Neural progenitor cell (in vitro differentiated cells): Measurements from ENCODE around the gene PAFAH1B1. TPM values are rescaled to one million over a fixed set of nuclear protein-coding genes. Genes with fewer than 3 reads are reported as not detected.
A peak's percentile ranks its signal among the peaks of the same experiment; 100 is the strongest.

Experiments
- DNase-seq: peaks from one replicate; pipeline ENCODE4 v3.0.0-alpha.2; 2016; ENCODE audit warnings: low spot score
- H2AFZ ChIP-seq: fragments of 200-600 bp; sonication (generic); replicated peaks from 2 replicates; pipeline ENCODE4 v1.6.1; 2016; ENCODE audit warnings: antibody characterized with exemption
- H3F3A ChIP-seq: fragments of 200-600 bp; sonication (generic); 2 replicates; pipeline ENCODE4 v1.6.1; 2016; ENCODE audit warnings: antibody characterized with exemption, low read depth
- H3K27ac ChIP-seq: fragments of 200-600 bp; sonication (generic); 2 replicates; pipeline ENCODE4 v1.5.1; 2016; ENCODE audit warnings: mild to moderate bottlenecking
- H3K27me3 ChIP-seq: fragments of 200-600 bp; sonication (generic); 2 replicates; pipeline ENCODE4 v1.6.1; 2016; ENCODE audit warnings: mild to moderate bottlenecking, moderate library complexity
- H3K36me3 ChIP-seq: fragments of 200-600 bp; sonication (generic); 2 replicates; pipeline ENCODE4 v1.5.1; 2016
- H3K4me1 ChIP-seq: fragments of 200-600 bp; sonication (generic); 2 replicates; pipeline ENCODE4 v1.6.1; 2016; ENCODE audit warnings: mixed run types
- H3K4me2 ChIP-seq: fragments of 200-600 bp; sonication (generic); 2 replicates; pipeline ENCODE4 v1.6.1; 2016
- H3K4me3 ChIP-seq: fragments of 200-600 bp; sonication (generic); 2 replicates; pipeline ENCODE4 v1.5.1; 2016
- H3K79me2 ChIP-seq: fragments of 200-600 bp; sonication (generic); 2 replicates; pipeline ENCODE4 v1.6.1; 2016; ENCODE audit warnings: low read depth
- H3K9ac ChIP-seq: fragments of 200-600 bp; sonication (generic); 2 replicates; pipeline ENCODE4 v1.6.1; 2016
- H3K9me3 ChIP-seq: fragments of 200-600 bp; sonication (generic); 2 replicates; pipeline ENCODE4 v1.5.1; 2016; ENCODE audit warnings: low read depth
- H4K20me1 ChIP-seq: fragments of 200-600 bp; sonication (generic); 2 replicates; pipeline ENCODE4 v1.6.1; 2016; ENCODE audit warnings: low read depth
- H3K27ac Mint-ChIP-seq: 3 replicates; pipeline ENCODE4 v1.8.0; 2021; ENCODE audit warnings: mixed read lengths
- H3K27me3 Mint-ChIP-seq: 2 replicates; pipeline ENCODE4 v1.8.0; 2022; ENCODE audit warnings: low read depth, mild to moderate bottlenecking, inconsistent platforms, moderate library complexity, mixed read lengths; ENCODE audit not compliant: insufficient read depth
- H3K36me3 Mint-ChIP-seq: 3 replicates; pipeline ENCODE4 v1.8.0; 2021; ENCODE audit warnings: mixed read lengths
- H3K4me1 Mint-ChIP-seq: 3 replicates; pipeline ENCODE4 v1.8.0; 2021; ENCODE audit warnings: mixed read lengths
- H3K4me3 Mint-ChIP-seq: 3 replicates; pipeline ENCODE4 v1.8.0; 2021; ENCODE audit warnings: mild to moderate bottlenecking, moderate library complexity, mixed read lengths
- H3K9me3 Mint-ChIP-seq: 3 replicates; pipeline ENCODE4 v1.8.0; 2020; ENCODE audit warnings: mixed read lengths
- CTCF ChIP-seq: fragments of 200-600 bp; sonication (generic); IDR thresholded peaks from 2 replicates; pipeline ENCODE4 v1.5.1; 2017; ENCODE audit warnings: antibody characterized with exemption, mild to moderate bottlenecking
- EZH2 ChIP-seq: fragments of 200-600 bp; sonication (generic); IDR thresholded peaks from 2 replicates; pipeline ENCODE4 v1.6.1; 2017; ENCODE audit warnings: antibody characterized with exemption, mild to moderate bottlenecking, moderate library complexity
- EZH2phosphoT487 ChIP-seq: fragments of 200-600 bp; sonication (generic); IDR thresholded peaks from 2 replicates; pipeline ENCODE4 v1.6.1; 2017; ENCODE audit warnings: antibody characterized with exemption
- total RNA-seq: library from RNA; depleted of rRNA; stranded (reverse); fragments of >200 nt; gene quantifications from 2 replicates; pipeline ENCODE4 v1.2.3, GENCODE V29; 2015; ENCODE audit warnings: low replicate concordance

The PAFAH1B1 gene
- total RNA-seq, 1 donor from 2014 or later = 209 TPM

GRCh38 chr17:2722611-2723010, 129.2 kb downstream of the PAFAH1B1 start:
- H3K4me3 ChIP-seq = no peak overlapping the region
- peaks cover 28% of the 10 kb centered on the region for H3K27me3 Mint-ChIP-seq
- H3K27ac ChIP-seq = no peak overlapping the region
- no peaks in the 10 kb centered on the region for H3K9me3 ChIP-seq
- no peaks in the 10 kb centered on the region for H3K36me3 ChIP-seq
- no peak overlapping the region for H3K4me3 Mint-ChIP-seq
- H3F3A ChIP-seq = peaks cover 35% of the 10 kb centered on the region
- H3K9ac ChIP-seq = no peak overlapping the region
- no peak for DNase-seq
- no peaks in the 10 kb centered on the region for H3K79me2 ChIP-seq
- peaks cover 29% of the 10 kb centered on the region for H3K27me3 ChIP-seq
- H3K4me1 Mint-ChIP-seq = no peaks in the 10 kb centered on the region
- H3K4me1 ChIP-seq = peaks cover 7% of the 10 kb centered on the region
- TF ChIP-seq EZH2 (no peak), CTCF (no peak), EZH2phosphoT487 (no peak)
- peaks cover 5% of the 10 kb centered on the region for H4K20me1 ChIP-seq
- no peaks in the 10 kb centered on the region for H3K9me3 Mint-ChIP-seq
- H3K4me2 ChIP-seq = no peak overlapping the region
- H2AFZ ChIP-seq = no peak overlapping the region
- no peaks in the 10 kb centered on the region for H3K36me3 Mint-ChIP-seq
- H3K27ac Mint-ChIP-seq = no peak overlapping the region

- Histone ChIP-seq H4K20me1 (peaks cover 5% of the 10 kb centered on the region), H3K9ac (no peak overlapping the region), H3K27me3 (peaks cover 29% of the 10 kb centered on the region), H3K9me3 (no peaks in the 10 kb centered on the region), H3F3A (peaks cover 35% of the 10 kb centered on the region), H2AFZ (no peak overlapping the region), H3K27ac (no peak overlapping the region), H3K36me3 (no peaks in the 10 kb centered on the region), H3K4me1 (peaks cover 7% of the 10 kb centered on the region), H3K4me3 (peak overlapping the region; percentile 37), H3K4me2 (peak overlapping the region; percentile 74), H3K79me2 (no peaks in the 10 kb centered on the region)
- H3K4me1 Mint-ChIP-seq = no peaks in the 10 kb centered on the region
- no peak overlapping the region for H3K27ac Mint-ChIP-seq
- peaks cover 29% of the 10 kb centered on the region for H3K27me3 Mint-ChIP-seq
- DNase-seq = peak; percentile 61
- TF ChIP-seq EZH2phosphoT487 = no peak
- TF ChIP-seq CTCF = no peak
- no peak for TF ChIP-seq EZH2
- no peaks in the 10 kb centered on the region for H3K36me3 Mint-ChIP-seq
- peak overlapping the region; percentile 46 for H3K4me3 Mint-ChIP-seq
- H3K9me3 Mint-ChIP-seq = no peaks in the 10 kb centered on the region
Measured at GRCh38 chr17:2723505-2723996, 130.1 kb downstream of the PAFAH1B1 start.

GRCh38 chr17:2723997-2724783, 130.7 kb downstream of the PAFAH1B1 start:
- no peaks in the 10 kb centered on the region for H3K36me3 Mint-ChIP-seq
- Histone ChIP-seq H3K4me1 (peaks cover 7% of the 10 kb centered on the region), H3K27me3 (peaks cover 29% of the 10 kb centered on the region), H3K9me3 (no peaks in the 10 kb centered on the region), H3K4me2 (peak overlapping the region; percentile 74), H3K9ac (no peak overlapping the region), H3K27ac (no peak overlapping the region), H2AFZ (no peak overlapping the region), H3K79me2 (no peaks in the 10 kb centered on the region), H3F3A (peaks cover 35% of the 10 kb centered on the region), H4K20me1 (peaks cover 5% of the 10 kb centered on the region), H3K4me3 (peak overlapping the region; percentile 37), H3K36me3 (no peaks in the 10 kb centered on the region)
- H3K9me3 Mint-ChIP-seq = no peaks in the 10 kb centered on the region
- no peak for TF ChIP-seq CTCF
- TF ChIP-seq EZH2phosphoT487 = no peak
- TF ChIP-seq EZH2 = no peak
- no peak overlapping the region for H3K4me3 Mint-ChIP-seq
- peaks cover 31% of the 10 kb centered on the region for H3K27me3 Mint-ChIP-seq
- peak; percentile 78 for DNase-seq
- H3K27ac Mint-ChIP-seq = no peak overlapping the region
- H3K4me1 Mint-ChIP-seq = no peaks in the 10 kb centered on the region
